Right lobe of liver (tissue), 4 donors: ENCODE data around the gene RSPH6A.

Experiments used
- POLR2A ChIP-seq: fragments of 450-650 bp; IDR thresholded peaks from one replicate; pipeline ENCODE4 v1.6.1; 2017; ENCODE audit warnings: antibody characterized with exemption, mild to moderate bottlenecking
- TF ChIP-seq, protein P1 (sequence below), 4 donors: fragments of 200-600 bp in 3 of 4; fragments of 450-650 bp in 1 of 4; IDR thresholded peaks; one replicate each; pipeline versions ENCODE4 v1.5.1 to v1.8.0; 2016 to 2022; ENCODE audit warnings: antibody characterized with exemption in 4 of 4, mild to moderate bottlenecking in 2 of 4
- donor health status: DM: no; HTN: no; CAD: no.
- donor health status: DM: no; HTN: no; CAD: no.
- donor health status: DM: no; HTN: yes; CAD: no.

DNA sequence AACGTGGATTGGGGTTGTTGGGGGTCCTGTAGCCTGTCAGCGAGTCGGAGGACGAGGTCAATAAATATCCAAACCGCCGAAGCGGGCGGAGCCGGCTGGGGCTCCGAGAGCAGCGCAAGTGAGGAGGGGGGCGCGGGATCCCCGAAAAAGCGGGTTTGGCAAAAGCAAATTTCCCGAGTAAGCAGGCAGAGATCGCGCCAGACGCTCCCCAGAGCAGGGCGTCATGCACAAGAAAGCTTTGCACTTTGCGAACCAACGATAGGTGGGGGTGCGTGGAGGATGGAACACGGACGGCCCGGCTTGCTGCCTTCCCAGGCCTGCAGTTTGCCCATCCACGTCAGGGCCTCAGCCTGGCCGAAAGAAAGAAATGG is 45.3 kb downstream of the RSPH6A start:
- TF ChIP-seq POLR2A, result no peak
- TF ChIP-seq, protein P1, sequence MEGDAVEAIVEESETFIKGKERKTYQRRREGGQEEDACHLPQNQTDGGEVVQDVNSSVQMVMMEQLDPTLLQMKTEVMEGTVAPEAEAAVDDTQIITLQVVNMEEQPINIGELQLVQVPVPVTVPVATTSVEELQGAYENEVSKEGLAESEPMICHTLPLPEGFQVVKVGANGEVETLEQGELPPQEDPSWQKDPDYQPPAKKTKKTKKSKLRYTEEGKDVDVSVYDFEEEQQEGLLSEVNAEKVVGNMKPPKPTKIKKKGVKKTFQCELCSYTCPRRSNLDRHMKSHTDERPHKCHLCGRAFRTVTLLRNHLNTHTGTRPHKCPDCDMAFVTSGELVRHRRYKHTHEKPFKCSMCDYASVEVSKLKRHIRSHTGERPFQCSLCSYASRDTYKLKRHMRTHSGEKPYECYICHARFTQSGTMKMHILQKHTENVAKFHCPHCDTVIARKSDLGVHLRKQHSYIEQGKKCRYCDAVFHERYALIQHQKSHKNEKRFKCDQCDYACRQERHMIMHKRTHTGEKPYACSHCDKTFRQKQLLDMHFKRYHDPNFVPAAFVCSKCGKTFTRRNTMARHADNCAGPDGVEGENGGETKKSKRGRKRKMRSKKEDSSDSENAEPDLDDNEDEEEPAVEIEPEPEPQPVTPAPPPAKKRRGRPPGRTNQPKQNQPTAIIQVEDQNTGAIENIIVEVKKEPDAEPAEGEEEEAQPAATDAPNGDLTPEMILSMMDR (IDR thresholded peaks at IDR 0.05), result no peak
